Brain pericyte (primary cell): Measurements from ENCODE around the gene MSX1.

Experiments
- DNase-seq: peaks from one replicate; pipeline ENCODE4 v3.0.0-alpha.2; 2012; ENCODE audit warnings: low read depth, low spot score

The MSX1 gene

DNA sequence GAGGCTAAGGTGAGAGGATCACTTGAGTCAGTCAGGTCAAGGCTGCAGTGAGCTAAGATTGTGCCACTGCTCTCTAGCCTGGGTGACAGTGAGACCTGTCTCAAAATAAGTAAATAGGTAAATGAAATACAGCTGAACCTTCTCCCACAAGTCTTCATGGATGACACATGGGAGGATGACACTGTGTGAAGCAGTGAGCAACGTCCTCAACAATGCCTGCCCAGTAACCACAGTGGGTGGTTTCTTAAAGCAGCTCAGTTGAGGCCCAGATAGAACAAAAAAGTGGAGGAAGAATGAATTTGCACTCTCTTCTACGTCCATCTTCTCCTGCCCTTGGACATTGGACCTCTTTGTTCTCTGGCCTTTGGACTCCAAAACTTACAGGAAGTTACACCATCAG lies 52.7 kb downstream of the MSX1 start:
- no peak for DNase-seq

GRCh38 chr4:4913147-4913561 lies 53.7 kb downstream of the MSX1 start:
- DNase-seq = no peak
